ENCODE results near the gene GBP4.

GBP4 gene

GRCh38 chr1:89149976-89150375 is 48.8 kb downstream of the GBP4 start:
- no peak for DNase-seq
- TF ChIP-seq GATA1 (IDR thresholded peaks at IDR 0.05; ENCODE audit: low read depth, low read length) (no peak), POLR2A (IDR thresholded peaks at IDR 0.05; ENCODE audit: low read length) (no peak)

- TF ChIP-seq GATA1 (IDR thresholded peaks at IDR 0.05; ENCODE audit: low read depth, low read length) (no peak), POLR2A (IDR thresholded peaks at IDR 0.05; ENCODE audit: low read length) (no peak)
- DNase-seq = no peak
Observed at GRCh38 chr1:89149229-89149628, 49.5 kb downstream of the GBP4 start.

GRCh38 chr1:89147678-89148658 is 50.8 kb downstream of the GBP4 start:
- TF ChIP-seq POLR2A (IDR thresholded peaks at IDR 0.05; ENCODE audit: low read length) = no peak
- TF ChIP-seq GATA1 (IDR thresholded peaks at IDR 0.05; ENCODE audit: low read depth, low read length) = no peak

GRCh38 chr1:89146721-89147120 is 52.0 kb downstream of the GBP4 start:
- TF ChIP-seq POLR2A (IDR thresholded peaks at IDR 0.05; ENCODE audit: low read length) (no peak), GATA1 (IDR thresholded peaks at IDR 0.05; ENCODE audit: low read depth, low read length) (no peak)
- DNase-seq = no peak

More at GRCh38 chr1:89147678-89148658, 50.8 kb downstream of the GBP4 start:
- no peak for DNase-seq

GRCh38 chr1:89143484-89143883 is 55.3 kb downstream of the GBP4 start:
- TF ChIP-seq GATA1 (IDR thresholded peaks at IDR 0.05; ENCODE audit: low read depth, low read length) = no peak
- no peak for TF ChIP-seq POLR2A (IDR thresholded peaks at IDR 0.05; ENCODE audit: low read length)
- no peak for DNase-seq

- TF ChIP-seq GATA1 (IDR thresholded peaks at IDR 0.05; ENCODE audit: low read depth, low read length) = no peak
- no peak for TF ChIP-seq POLR2A (IDR thresholded peaks at IDR 0.05; ENCODE audit: low read length)
- DNase-seq = no peak
Observed at GRCh38 chr1:89142160-89142559, 56.6 kb downstream of the GBP4 start.

GRCh38 chr1:89133747-89134146 is 65.0 kb downstream of the GBP4 start:
- TF ChIP-seq GATA1 (IDR thresholded peaks at IDR 0.05; ENCODE audit: low read depth, low read length) (no peak), POLR2A (IDR thresholded peaks at IDR 0.05; ENCODE audit: low read length) (no peak)
- DNase-seq = no peak
